IPS-18a (cell line): ENCODE measurements around the gene WDR35.

Source experiments
- H3K27ac ChIP-seq: one replicate; pipeline ENCODE4 v1.5.1; 2013; ENCODE audit warnings: low read length
- H3K27me3 ChIP-seq: one replicate; pipeline ENCODE4 v1.6.1; 2013; ENCODE audit warnings: mild to moderate bottlenecking, low read length; ENCODE audit not compliant: control insufficient read depth, insufficient read depth
- H3K36me3 ChIP-seq: one replicate; pipeline ENCODE4 v1.6.1; 2013; ENCODE audit warnings: low read depth, low read length; ENCODE audit not compliant: control insufficient read depth
- H3K4me1 ChIP-seq: one replicate; pipeline ENCODE4 v1.6.1; 2013; ENCODE audit warnings: low read depth, low read length; ENCODE audit not compliant: control insufficient read depth
- H3K4me3 ChIP-seq: one replicate; pipeline ENCODE4 v1.5.1; 2013; ENCODE audit warnings: low read length
- H3K9ac ChIP-seq: one replicate; pipeline ENCODE4 v1.6.1; 2013; ENCODE audit warnings: mild to moderate bottlenecking, low read length, moderate library complexity
- H3K9me3 ChIP-seq: one replicate; pipeline ENCODE4 v1.6.1; 2013; ENCODE audit warnings: low read depth, low read length; ENCODE audit not compliant: control insufficient read depth

The WDR35 gene

DNA sequence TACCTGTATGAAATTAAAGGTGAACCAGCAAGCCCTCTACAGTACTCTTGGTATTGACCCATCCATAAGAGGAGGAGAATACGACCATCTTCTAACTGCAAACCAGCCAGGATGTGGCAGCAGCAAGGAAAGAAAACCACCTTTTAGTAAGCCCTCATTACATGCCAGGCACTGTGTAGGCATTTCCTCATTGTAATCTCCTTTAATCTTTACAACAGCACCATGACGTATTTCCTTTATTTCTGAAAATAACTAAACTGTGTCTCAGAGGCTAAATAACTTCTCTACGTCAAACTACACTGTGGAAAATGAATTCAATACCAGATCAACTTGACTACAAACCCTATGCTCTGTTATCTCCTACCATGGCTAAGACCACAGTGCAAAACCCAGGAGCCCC lies 18.2 kb downstream of the WDR35 start:
- H3K27ac ChIP-seq, result no peak overlapping the region

DNA sequence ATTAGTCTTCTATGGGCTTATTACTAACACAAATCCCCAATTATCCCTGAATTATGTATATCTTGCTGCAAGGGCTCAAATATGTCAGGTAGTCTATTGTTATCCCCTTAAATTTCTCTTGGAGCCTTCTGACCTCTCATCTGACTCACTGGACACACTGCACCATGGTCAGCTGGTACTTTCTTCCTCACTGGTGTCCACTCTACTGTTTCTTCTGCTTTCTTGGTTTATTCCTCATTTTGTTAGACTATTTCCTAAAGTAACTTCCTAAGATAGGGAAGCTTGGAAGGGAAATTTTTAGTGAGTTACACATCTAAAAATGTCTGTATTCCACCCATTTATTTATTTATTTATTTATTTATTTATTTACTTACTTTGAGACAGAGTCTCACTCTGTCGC lies 26.5 kb downstream of the WDR35 start:
- no peak overlapping the region for H3K27ac ChIP-seq
- H3K36me3 ChIP-seq, result peaks cover 28% of the 10 kb centered on the region
- no peaks in the 10 kb centered on the region for H3K9me3 ChIP-seq
- no peaks in the 10 kb centered on the region for H3K27me3 ChIP-seq
- H3K4me3 ChIP-seq, result no peak overlapping the region
- no peak overlapping the region for H3K9ac ChIP-seq
- H3K4me1 ChIP-seq, result no peaks in the 10 kb centered on the region

More for the DNA sequence above, 18.2 kb downstream of the WDR35 start:
- no peak overlapping the region for H3K9ac ChIP-seq
- H3K9me3 ChIP-seq, result no peaks in the 10 kb centered on the region
- peaks cover 35% of the 10 kb centered on the region for H3K36me3 ChIP-seq
- H3K4me3 ChIP-seq, result no peak overlapping the region
- H3K4me1 ChIP-seq, result no peaks in the 10 kb centered on the region
- no peaks in the 10 kb centered on the region for H3K27me3 ChIP-seq

- Histone ChIP-seq H3K27ac (no peak overlapping the region), H3K36me3 (peaks cover 15% of the 10 kb centered on the region), H3K9me3 (no peaks in the 10 kb centered on the region), H3K4me3 (no peak overlapping the region), H3K27me3 (no peaks in the 10 kb centered on the region), H3K4me1 (no peaks in the 10 kb centered on the region), H3K9ac (no peak overlapping the region)
Measured at GRCh38 chr2:19955544-19956422, 34.1 kb downstream of the WDR35 start.

DNA sequence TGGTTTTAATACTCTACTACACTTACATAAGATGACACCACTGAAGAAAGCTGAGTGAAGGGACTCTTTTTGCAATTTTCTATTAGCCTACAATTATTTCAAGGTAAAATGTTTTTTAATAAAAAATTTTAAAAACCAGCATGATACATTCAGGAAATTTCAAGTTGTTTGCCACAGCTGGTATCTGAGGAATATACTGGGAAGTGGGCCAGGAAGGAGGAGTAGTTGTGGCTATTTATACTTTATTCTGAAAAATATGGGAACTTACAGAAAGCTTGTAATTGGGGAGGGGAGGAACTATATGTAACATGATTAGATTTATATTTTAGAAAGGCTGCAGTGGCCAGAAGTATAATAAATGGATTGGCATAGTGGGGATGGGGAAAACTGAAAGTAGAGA lies 40.8 kb downstream of the WDR35 start:
- Histone ChIP-seq H3K27ac (no peak overlapping the region), H3K4me3 (no peak overlapping the region), H3K4me1 (peaks cover 6% of the 10 kb centered on the region), H3K9me3 (no peaks in the 10 kb centered on the region), H3K9ac (no peak overlapping the region), H3K36me3 (peaks cover 9% of the 10 kb centered on the region), H3K27me3 (no peaks in the 10 kb centered on the region)

DNA sequence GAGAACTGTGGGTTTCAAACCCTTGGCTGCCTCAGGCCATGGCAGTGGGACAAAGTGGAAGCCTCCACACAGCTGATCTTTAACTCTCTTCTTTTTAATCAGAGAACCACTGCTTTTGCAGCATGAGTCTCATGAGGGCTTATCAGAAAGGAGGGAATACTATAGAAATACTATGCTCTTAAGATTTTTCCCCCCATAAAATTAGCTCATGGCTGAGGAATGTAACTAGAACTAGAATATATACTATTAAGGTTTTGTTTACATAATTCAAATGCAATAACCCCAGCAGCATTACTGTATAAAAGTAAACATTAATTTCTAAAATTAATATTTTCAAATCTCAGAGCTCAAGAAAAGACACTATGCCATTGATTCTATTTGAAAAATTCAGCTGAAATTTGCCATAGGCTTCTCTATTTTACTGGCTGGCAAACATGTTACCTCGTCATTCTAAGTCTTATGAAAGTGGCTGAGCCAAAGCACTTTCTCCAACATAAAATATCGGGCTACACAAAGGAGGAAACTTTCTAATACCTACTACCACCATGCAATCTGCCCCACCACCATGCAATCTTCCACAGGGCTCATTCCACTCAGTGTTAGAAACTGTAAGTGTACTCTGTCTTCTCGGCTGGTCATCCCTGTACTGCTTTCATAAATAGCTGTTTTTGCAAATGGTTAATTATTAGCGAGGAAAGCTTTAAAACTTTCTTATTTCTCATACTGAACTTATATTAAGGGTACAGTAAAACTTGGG lies 42.5 kb downstream of the WDR35 start:
- no peaks in the 10 kb centered on the region for H3K9me3 ChIP-seq
- no peak overlapping the region for H3K4me3 ChIP-seq

GRCh38 chr2:19944205-19944845 lies 45.6 kb downstream of the WDR35 start:
- no peak overlapping the region for H3K9ac ChIP-seq
- H3K27me3 ChIP-seq, result no peaks in the 10 kb centered on the region
- peaks cover 14% of the 10 kb centered on the region for H3K4me1 ChIP-seq
- H3K4me3 ChIP-seq, result no peak overlapping the region
- H3K9me3 ChIP-seq, result no peaks in the 10 kb centered on the region
- H3K36me3 ChIP-seq, result peaks cover 4% of the 10 kb centered on the region
- no peak overlapping the region for H3K27ac ChIP-seq

More for the DNA sequence above, 42.5 kb downstream of the WDR35 start:
- H3K27me3 ChIP-seq, result no peaks in the 10 kb centered on the region
- H3K9ac ChIP-seq, result no peak overlapping the region
- H3K27ac ChIP-seq, result no peak overlapping the region
- peaks cover 4% of the 10 kb centered on the region for H3K36me3 ChIP-seq
- H3K4me1 ChIP-seq, result peaks cover 14% of the 10 kb centered on the region

DNA sequence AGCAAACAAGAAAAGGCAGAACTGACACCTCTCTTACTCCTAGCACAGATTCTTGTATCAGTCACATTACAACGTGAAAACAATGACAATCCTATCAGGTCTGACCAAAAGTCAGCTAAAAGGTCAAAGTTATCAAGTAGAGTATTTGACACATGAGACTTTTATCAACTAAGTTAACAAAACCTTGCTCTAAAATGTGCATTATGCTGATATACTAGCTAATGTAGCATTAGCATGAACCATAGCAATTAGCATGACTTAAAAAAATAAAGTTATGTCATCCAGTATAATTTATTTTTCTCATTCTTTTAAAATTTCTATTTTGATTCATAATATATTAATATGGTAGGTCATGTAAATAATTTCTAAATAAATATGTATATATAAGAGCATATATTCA lies 46.7 kb downstream of the WDR35 start:
- H3K9me3 ChIP-seq, result no peaks in the 10 kb centered on the region
- H3K36me3 ChIP-seq, result peaks cover 4% of the 10 kb centered on the region
- H3K27ac ChIP-seq, result no peak overlapping the region
- no peaks in the 10 kb centered on the region for H3K27me3 ChIP-seq
- peaks cover 14% of the 10 kb centered on the region for H3K4me1 ChIP-seq
- H3K9ac ChIP-seq, result no peak overlapping the region
- H3K4me3 ChIP-seq, result no peak overlapping the region

- Histone ChIP-seq H3K4me1 (peaks cover 14% of the 10 kb centered on the region), H3K27ac (no peak overlapping the region), H3K27me3 (no peaks in the 10 kb centered on the region), H3K9ac (no peak overlapping the region), H3K9me3 (no peaks in the 10 kb centered on the region), H3K36me3 (peaks cover 12% of the 10 kb centered on the region), H3K4me3 (no peak overlapping the region)
Measured at GRCh38 chr2:19942199-19942598, 47.7 kb downstream of the WDR35 start.

DNA sequence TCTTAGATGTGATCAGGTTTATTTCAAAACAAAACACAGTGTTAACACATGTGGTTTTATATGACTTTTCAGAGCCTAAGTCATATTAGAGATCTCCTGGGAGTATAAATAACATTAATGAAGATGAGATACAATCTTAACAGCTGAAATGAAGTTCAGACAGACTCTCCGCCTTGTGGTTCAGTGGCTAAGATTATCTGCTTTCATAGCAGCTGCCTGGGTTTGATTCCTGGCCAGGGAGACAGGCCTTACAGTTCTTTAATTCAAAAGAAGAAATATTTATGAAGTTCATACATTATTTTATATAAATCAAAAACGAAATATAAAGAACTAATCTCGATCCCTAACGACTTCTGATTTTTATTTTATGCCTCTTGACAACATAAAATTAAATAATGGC lies 52.9 kb downstream of the WDR35 start:
- H3K27me3 ChIP-seq, result no peaks in the 10 kb centered on the region
- no peak overlapping the region for H3K27ac ChIP-seq
- H3K9ac ChIP-seq, result no peak overlapping the region
- H3K4me1 ChIP-seq, result no peaks in the 10 kb centered on the region
- no peaks in the 10 kb centered on the region for H3K9me3 ChIP-seq
- H3K4me3 ChIP-seq, result no peak overlapping the region
- H3K36me3 ChIP-seq, result peaks cover 36% of the 10 kb centered on the region

- no peaks in the 10 kb centered on the region for H3K27me3 ChIP-seq
- H3K9ac ChIP-seq, result no peak overlapping the region
- no peaks in the 10 kb centered on the region for H3K9me3 ChIP-seq
- H3K4me1 ChIP-seq, result no peaks in the 10 kb centered on the region
- peaks cover 35% of the 10 kb centered on the region for H3K36me3 ChIP-seq
- no peak overlapping the region for H3K4me3 ChIP-seq
- H3K27ac ChIP-seq, result no peak overlapping the region
Measured at GRCh38 chr2:19936203-19936602, 53.7 kb downstream of the WDR35 start.

GRCh38 chr2:19933351-19933981 lies 56.4 kb downstream of the WDR35 start:
- peaks cover 5% of the 10 kb centered on the region for H3K9me3 ChIP-seq
- H3K9ac ChIP-seq, result no peak overlapping the region
- H3K36me3 ChIP-seq, result peaks cover 45% of the 10 kb centered on the region
- H3K27me3 ChIP-seq, result no peaks in the 10 kb centered on the region
- no peak overlapping the region for H3K4me3 ChIP-seq
- H3K27ac ChIP-seq, result no peak overlapping the region
- H3K4me1 ChIP-seq, result no peaks in the 10 kb centered on the region
